Esophagus (tissue), 2 donors: ENCODE results near the gene TMEM120B. TPM values are rescaled to one million over a fixed set of nuclear protein-coding genes. Genes with fewer than 3 reads are reported as not detected.
A peak's percentile ranks its signal among the peaks of the same experiment; 100 is the strongest.

Experiments
- H3K27ac ChIP-seq, 2 donors: one replicate each; pipeline ENCODE4 v1.5.1; 2013; ENCODE audit warnings: low read depth in 2 of 2, mild to moderate bottlenecking in 2 of 2, inconsistent platforms in 1 of 2, low read length in 1 of 2, moderate library complexity in 1 of 2
- H3K27me3 ChIP-seq, 2 donors: one replicate each; pipeline ENCODE4 v1.6.1; 2013; ENCODE audit warnings: low read length in 2 of 2, control low read depth in 1 of 2, mild to moderate bottlenecking in 1 of 2; ENCODE audit not compliant: insufficient read depth in 2 of 2, control insufficient read depth in 1 of 2
- H3K36me3 ChIP-seq, 2 donors: one replicate each; pipeline ENCODE4 v1.6.1; 2013; ENCODE audit warnings: low read length in 1 of 2; ENCODE audit not compliant: control insufficient read depth in 2 of 2, insufficient read depth in 2 of 2
- H3K4me1 ChIP-seq, 2 donors: one replicate each; pipeline ENCODE4 v1.6.1; 2013; ENCODE audit warnings: low read length in 1 of 2; ENCODE audit not compliant: control insufficient read depth in 2 of 2, insufficient read depth in 2 of 2
- H3K4me3 ChIP-seq, 2 donors: one replicate each; pipeline ENCODE4 v1.5.1; 2013; ENCODE audit warnings: low read length in 2 of 2, mild to moderate bottlenecking in 2 of 2, low read depth in 1 of 2, moderate library complexity in 1 of 2
- H3K9me3 ChIP-seq, 2 donors: one replicate each; pipeline ENCODE4 v1.6.1; 2013; ENCODE audit warnings: mild to moderate bottlenecking in 2 of 2, low read depth in 1 of 2, low read length in 1 of 2, moderate library complexity in 1 of 2; ENCODE audit not compliant: control insufficient read depth in 2 of 2, insufficient read depth in 1 of 2
- WGBS, 2 donors: extraction: QIAGEN DNeasy Blood & Tissue Kit; methylation state at CpG; one replicate each; pipeline ENCODE4 v1.1.7; 2013; 5-methylcytosine and 5-hydroxymethylcytosine counted together
- polyA plus RNA-seq, 2 donors: library from polyadenylated mRNA; stranded (reverse); fragments of 200-250 nt; gene quantifications; one replicate each; pipeline ENCODE4 v1.2.3, GENCODE V29; 2013
- donor health status: healthy with polysubstance abuse.
- donor health status: Bipolar disorder and iron deficiency.

The TMEM120B gene
- polyA plus RNA-seq, 2 donors: 1.9 to 5.1 TPM

DNA sequence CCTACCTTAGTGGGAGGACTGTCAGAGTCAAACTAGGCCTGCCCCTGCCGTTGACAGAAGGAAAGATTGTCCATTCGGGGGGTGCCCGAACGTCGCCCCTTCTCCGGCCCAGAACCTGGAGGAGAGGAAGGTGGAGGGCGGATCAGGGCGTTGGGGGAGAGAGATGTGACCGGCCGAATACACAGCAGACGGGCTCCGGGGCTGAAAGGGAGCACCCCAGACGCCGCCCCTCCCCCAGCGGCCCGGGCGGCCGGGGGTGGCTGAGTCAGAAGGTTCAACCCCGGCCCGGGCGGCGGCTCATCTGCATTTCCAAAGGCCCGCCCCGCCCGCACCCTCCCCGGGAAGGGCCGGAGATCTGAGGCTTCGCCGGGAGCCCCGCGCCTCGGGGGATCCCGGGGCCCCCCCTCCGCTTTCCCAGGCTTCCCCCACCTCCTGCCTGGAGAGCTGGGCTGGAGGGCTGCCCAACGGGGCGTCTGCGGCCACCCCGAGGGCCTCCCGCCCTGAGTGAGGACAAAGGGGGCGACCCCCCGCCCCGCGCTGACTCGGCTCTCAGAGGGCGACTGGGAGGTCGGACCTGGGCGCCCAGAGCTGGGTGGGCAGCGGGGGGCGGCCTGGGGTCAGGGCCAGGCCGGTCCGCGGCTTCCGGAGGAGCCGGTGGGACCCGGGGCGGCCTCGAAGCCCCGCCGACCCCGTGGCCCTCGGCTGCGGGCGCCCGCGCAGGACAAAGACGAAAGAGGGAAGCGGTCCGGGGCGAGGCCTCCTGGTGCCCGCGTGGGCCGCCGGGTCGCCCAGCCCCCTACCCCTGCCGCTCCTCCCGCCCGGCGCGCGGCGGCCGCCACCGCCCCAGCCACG lies 87.5 kb downstream of the TMEM120B start:
- Histone ChIP-seq H3K36me3 (peaks cover 0 to 10% of the 10 kb centered on the region in 2 donors), H3K27me3 (no peaks in the 10 kb centered on the region), H3K9me3 (no peaks in the 10 kb centered on the region), H3K27ac (peak overlapping the region; percentile 99 to 100), H3K4me1 (peaks cover 2 to 26% of the 10 kb centered on the region in 2 donors), H3K4me3 (peak overlapping the region; percentile 71 to 88)
- 0 to 1% methylated on average over 49 to 84 of the region's 84 CpGs for WGBS, 2 donors

DNA sequence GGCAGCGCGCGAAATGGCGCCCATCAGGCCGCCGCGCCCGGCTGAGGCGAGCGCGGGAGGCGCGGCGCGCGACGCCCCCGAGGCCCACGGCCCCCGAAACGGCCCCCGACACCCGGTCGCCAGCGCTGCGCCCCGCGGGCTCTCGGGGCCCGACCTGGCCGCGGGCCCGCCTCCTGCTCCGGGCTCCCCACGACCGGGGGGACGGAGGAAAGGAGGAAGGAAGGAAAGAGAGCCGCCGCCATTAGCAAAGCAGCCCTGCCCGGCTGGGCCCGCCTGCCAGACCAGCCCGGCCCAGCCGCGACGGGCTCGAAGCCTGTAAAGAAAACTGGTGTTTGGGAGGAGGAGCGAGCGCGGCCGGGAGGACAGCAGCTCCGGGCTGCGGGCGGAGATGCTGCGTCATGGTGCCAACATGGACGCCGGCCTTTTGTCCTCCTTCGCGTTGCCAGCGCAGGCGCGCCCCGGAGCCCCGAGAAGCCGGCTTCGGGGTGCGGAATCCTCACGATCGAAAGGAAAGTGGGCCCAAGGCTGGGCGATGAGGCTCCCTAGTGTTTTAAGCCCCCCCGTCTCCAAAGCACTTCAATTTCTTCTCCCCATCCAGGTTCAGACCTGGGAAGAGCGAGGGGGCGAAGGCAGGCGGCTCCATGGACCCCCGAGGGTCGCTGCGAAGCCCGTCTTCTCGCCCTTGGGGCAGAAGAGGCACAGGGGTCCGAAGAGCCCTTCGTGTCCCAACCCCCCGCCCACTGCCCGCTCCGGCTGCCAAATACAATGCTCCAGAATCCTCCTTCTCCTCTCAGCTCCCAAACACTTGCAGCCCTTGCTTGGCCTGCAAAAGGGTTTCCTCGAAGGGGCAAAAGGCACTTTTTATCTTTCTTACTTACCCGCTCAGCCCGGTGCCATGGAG lies 88.4 kb downstream of the TMEM120B start:
- Histone ChIP-seq H3K27ac (peak overlapping the region; percentile 99 to 100), H3K4me3 (peak overlapping the region; percentile 71 to 88), H3K36me3 (peaks cover 0 to 3% of the 10 kb centered on the region in 2 donors), H3K9me3 (no peaks in the 10 kb centered on the region), H3K27me3 (no peaks in the 10 kb centered on the region), H3K4me1 (peaks cover 4 to 23% of the 10 kb centered on the region in 2 donors)
- WGBS, 2 donors: 1% methylated on average over 82 to 86 of the region's 86 CpGs

DNA sequence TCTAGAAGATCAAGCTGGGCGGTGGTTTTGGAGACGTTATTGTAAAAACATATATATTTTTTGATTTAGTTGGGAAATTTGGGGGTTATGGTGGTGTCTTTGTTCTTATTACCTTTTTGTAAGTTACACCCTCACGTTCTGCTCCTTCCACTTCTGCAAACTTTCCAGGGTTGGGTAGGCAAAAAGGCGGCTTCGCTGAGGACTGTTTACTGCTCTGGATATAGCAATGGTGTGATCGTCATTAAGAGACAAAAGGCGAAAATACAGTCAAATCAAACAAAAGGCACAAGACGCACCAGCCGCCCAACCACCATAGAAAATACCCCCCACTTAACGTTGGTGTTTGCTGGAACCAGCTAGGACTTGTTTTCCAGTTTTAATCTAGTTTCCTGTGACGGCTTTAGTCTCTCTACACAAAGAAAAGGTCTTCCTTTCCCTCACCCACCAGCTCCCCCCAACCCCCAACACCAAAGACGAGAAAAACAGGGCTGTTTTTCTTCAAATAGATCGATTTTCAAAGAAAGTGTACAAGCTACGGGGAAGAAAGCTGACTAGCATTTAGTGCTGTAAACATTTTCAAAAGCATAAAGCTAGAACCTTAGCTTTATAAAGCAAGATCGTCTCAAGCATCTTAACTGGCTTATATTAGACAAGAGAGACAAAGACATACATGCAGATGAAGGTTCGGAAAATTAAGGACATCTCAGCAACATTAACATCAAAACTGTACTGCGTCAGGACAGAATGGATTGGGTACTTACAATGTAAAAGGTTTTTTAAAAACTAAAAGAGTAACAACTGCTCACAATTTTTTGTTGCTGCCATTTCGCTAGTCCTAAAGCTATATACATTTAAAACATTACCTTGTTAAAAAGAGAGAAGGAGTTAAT lies 89.3 kb downstream of the TMEM120B start:
- peak overlapping the region; percentile 71 to 88 for H3K4me3 ChIP-seq
- peaks cover 0 to 4% of the 10 kb centered on the region in 2 donors for H3K36me3 ChIP-seq
- no peaks in the 10 kb centered on the region for H3K27me3 ChIP-seq
- H3K9me3 ChIP-seq: no peaks in the 10 kb centered on the region
- 3% methylated on average over 18 of the region's 18 CpGs for WGBS, 2 donors
- H3K4me1 ChIP-seq: peaks cover 10 to 22% of the 10 kb centered on the region in 2 donors
- peak overlapping the region; percentile 99 to 100 for H3K27ac ChIP-seq

GRCh38 chr12:121802485-121802842 lies 89.9 kb downstream of the TMEM120B start:
- Histone ChIP-seq H3K27ac (peak overlapping the region; percentile 99), H3K4me1 (peaks cover 10 to 17% of the 10 kb centered on the region in 2 donors), H3K9me3 (no peaks in the 10 kb centered on the region), H3K27me3 (no peaks in the 10 kb centered on the region), H3K4me3 (peak overlapping the region; percentile 71 to 88), H3K36me3 (peaks cover 0 to 5% of the 10 kb centered on the region in 2 donors)
- 0 to 2% methylated on average over 1 of the region's 1 CpG for WGBS, 2 donors

GRCh38 chr12:121802843-121803698 lies 90.5 kb downstream of the TMEM120B start:
- Histone ChIP-seq H3K36me3 (peaks cover 0 to 6% of the 10 kb centered on the region in 2 donors), H3K4me3 (peak overlapping the region; percentile 71 to 88), H3K27ac (peak overlapping the region; percentile 99), H3K27me3 (no peaks in the 10 kb centered on the region), H3K9me3 (no peaks in the 10 kb centered on the region), H3K4me1 (peaks cover 10 to 11% of the 10 kb centered on the region in 2 donors)
- 0 to 1% methylated on average over 64 to 65 of the region's 65 CpGs for WGBS, 2 donors

DNA sequence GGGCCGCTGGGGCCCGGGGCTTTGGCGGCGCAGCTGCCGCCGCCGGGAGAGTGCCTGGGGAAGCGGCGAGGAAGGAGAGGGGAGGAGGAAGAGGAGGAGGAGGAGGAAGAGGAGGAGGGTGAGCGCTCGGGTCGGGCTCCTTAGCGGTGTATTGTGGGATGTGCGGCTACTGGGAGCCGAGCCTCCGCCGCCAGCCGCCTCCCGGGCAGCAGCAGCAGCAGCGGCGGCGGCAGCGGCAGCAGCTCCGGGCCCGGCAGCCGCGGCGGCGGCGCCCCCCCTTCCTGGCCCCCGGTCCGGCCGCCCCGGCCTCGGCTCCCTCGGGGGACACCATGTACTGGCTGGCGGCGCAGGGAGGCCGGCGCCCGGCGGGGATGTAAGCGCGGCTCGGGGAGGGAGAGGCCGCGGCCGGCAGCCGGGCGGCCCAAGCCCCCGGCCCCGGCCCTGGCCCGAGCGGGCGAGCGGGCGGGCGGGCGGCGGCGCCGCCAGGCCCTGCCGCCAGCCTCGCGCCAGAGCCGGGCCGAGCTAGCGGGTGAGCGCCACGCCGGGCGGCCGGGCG lies 91.4 kb downstream of the TMEM120B start, which contains the start of gene SETD1B:
TSS of gene SETD1B (plus strand) at position 149 of the 556 bp plus-strand sequence. CDS start 729 bp downstream, outside the sequence.
- WGBS, 2 donors: 0 to 1% methylated on average over 31 to 74 of the region's 74 CpGs
- Histone ChIP-seq H3K4me1 (peaks cover 5 to 10% of the 10 kb centered on the region in 2 donors), H3K9me3 (no peaks in the 10 kb centered on the region)

DNA sequence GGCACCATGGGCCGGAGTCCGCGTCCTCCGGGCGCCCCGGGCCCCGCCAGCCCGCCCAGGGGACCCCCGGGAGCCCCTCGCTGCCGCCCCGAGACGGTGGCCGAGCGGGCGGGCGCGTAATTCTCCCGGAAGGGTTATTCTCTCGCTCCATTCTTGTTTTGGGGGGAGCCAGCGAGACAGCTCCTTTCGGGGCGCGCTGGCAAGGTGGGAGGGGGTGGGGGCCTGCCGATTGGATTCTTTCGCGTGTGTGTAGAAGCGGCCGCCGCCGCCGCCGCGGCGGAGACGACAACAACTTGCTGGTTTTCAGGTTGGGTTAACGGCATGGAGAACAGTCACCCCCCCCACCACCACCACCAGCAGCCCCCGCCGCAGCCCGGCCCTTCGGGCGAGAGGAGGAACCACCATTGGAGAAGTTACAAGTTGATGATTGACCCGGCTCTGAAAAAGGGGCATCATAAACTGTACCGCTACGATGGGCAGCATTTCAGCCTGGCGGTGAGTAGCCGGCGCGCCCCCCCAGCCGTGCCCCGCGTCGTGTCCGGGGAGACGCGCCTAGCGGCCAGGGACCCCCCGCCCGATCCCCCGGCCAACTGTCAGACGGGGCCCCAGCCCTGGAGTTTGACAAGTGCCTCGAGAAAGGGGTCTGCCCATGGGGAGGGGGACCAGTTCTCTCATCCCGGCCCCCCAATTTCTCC lies 92.0 kb downstream of the TMEM120B start:
- Histone ChIP-seq H3K4me3 (peak overlapping the region; percentile 71 to 88), H3K9me3 (no peaks in the 10 kb centered on the region), H3K36me3 (peaks cover 0 to 12% of the 10 kb centered on the region in 2 donors), H3K27ac (peak overlapping the region; percentile 99), H3K4me1 (peaks cover 5 to 10% of the 10 kb centered on the region in 2 donors), H3K27me3 (no peaks in the 10 kb centered on the region)
- 1% methylated on average over 60 to 63 of the region's 63 CpGs for WGBS, 2 donors

More for the DNA sequence above, 91.4 kb downstream of the TMEM120B start, which contains the start of gene SETD1B:
- H3K27me3 ChIP-seq: no peaks in the 10 kb centered on the region
- H3K27ac ChIP-seq: peak within 1 kb of the TSS; percentile 99
- peaks cover 0 to 9% of the 10 kb centered on the region in 2 donors for H3K36me3 ChIP-seq
- peak within 1 kb of the TSS; percentile 71 to 88 for H3K4me3 ChIP-seq
